ENCODE results near the gene TPO.

TPO gene

DNA sequence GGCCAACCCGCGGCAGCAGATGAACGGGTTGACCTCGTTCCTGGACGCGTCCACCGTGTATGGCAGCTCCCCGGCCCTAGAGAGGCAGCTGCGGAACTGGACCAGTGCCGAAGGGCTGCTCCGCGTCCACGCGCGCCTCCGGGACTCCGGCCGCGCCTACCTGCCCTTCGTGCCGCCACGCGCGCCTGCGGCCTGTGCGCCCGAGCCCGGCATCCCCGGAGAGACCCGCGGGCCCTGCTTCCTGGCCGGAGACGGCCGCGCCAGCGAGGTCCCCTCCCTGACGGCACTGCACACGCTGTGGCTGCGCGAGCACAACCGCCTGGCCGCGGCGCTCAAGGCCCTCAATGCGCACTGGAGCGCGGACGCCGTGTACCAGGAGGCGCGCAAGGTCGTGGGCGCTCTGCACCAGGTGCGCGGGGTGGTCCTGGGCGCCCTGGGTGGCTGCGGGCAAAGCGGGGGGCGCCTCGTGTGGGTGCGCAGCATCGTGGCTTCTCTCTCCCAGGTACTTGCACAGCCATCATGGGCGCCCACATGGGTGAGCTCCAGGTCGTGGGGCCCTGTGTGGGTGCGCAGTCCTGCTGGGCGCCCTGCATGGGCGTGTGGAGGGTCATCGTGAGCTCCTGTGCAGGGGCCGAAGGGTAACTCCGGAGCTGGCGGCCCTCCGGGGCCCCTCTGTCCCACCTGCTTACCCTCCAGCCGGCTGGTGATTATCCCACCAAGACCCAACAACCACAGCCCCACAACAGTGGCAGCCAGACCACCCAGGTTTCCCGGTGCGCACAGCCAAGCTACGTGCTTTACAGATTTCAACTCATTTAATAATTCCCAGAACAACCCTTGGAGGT is 64.2 kb downstream of the TPO start:
- TF ChIP-seq, protein P1, sequence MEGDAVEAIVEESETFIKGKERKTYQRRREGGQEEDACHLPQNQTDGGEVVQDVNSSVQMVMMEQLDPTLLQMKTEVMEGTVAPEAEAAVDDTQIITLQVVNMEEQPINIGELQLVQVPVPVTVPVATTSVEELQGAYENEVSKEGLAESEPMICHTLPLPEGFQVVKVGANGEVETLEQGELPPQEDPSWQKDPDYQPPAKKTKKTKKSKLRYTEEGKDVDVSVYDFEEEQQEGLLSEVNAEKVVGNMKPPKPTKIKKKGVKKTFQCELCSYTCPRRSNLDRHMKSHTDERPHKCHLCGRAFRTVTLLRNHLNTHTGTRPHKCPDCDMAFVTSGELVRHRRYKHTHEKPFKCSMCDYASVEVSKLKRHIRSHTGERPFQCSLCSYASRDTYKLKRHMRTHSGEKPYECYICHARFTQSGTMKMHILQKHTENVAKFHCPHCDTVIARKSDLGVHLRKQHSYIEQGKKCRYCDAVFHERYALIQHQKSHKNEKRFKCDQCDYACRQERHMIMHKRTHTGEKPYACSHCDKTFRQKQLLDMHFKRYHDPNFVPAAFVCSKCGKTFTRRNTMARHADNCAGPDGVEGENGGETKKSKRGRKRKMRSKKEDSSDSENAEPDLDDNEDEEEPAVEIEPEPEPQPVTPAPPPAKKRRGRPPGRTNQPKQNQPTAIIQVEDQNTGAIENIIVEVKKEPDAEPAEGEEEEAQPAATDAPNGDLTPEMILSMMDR (IDR thresholded peaks at IDR 0.05; ENCODE audit: extremely low read depth, missing control alignments): no peak

DNA sequence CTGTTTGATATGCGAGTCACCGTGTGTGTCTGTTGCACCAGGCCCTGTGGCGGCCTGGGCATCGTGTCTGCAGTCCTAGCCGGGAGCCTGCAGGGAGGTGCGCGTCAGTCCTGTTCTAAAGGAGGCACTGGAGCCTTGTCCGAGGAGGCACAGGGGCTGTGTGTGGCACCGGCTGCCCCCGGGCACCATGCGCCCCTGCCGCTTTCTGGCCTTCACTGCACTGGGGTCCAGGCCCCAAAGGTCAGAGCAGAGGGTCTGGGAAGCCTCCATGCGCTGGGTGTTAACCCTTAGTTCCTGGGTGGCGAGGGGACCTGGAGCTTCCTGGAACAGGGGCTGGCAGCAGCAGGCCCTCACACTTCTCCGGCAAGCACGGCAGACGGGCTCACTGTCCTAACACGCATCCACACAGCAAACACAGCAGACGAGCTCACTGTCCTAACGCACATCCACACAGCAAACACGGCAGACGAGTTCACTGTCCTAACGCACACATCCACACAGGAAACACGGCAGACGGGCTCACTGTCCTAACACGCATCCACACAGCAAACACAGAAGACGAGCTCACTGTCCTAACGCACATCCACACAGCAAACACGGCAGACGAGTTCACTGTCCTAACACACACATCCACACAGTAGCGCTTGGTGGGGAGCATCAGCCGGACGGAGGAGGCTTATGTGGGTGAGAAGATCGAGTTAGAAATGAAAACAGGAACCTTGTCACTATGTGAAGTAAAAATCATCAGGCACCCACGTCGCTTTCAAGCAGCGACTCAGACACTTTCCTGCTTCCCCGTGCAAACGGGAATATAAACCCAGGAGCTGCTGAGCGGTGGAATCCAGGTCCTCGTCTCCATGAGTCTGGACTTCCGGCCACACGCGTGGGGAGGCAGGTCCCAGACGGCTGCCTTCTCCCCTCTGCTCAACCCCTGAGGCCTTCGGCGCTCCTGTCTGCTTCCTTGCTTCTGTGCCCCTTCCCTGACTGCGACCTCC is 65.3 kb downstream of the TPO start:
- no peak for DNase-seq (ENCODE audit: low spot score)
- TF ChIP-seq, protein P1 (IDR thresholded peaks at IDR 0.05; ENCODE audit: extremely low read depth, missing control alignments): no peak

More for the DNA sequence above, 64.2 kb downstream of the TPO start:
- no peak for DNase-seq (ENCODE audit: low spot score)

DNA sequence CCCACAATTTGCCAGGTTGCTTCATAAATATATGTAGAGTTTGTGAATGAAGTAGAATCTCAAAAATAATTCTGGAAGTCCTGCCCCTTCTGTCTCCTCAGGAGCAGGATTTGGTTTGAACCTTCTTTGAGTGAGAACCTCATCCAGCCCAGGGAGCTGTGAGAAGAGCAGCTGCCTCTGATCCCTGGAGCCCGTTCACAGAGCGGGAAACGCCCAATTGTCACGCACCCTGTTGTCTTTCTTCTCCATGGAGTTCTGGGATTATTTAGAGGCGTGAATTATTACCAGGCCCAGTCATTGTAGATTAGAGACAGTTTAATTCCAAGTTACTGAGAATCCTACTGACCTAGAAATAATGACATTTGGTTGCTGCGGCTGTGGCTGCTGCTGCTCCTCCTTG is 66.1 kb downstream of the TPO start:
- no peak for DNase-seq (ENCODE audit: low spot score)
- TF ChIP-seq, protein P1 (IDR thresholded peaks at IDR 0.05; ENCODE audit: extremely low read depth, missing control alignments): no peak

DNA sequence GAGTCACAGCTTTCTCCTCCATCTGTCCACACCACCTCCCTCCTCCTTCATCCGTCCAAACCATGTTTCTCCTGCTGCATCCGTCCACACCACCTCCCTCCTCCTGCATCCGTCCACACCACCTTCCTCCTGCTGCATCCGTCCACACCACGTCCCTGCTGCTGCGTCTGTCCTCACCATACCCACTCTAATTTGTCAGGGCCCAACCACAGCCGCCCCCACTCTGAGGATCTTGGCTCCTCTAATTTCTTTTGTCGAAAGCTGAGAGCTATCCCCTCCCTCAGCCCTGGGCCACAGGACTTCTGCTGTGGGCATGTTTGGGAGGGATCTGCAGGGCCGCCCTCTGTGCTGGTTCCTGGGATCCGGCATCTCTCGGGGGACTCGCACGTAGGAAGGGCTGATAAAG is 67.4 kb downstream of the TPO start:
- TF ChIP-seq, protein P1 (IDR thresholded peaks at IDR 0.05; ENCODE audit: extremely low read depth, missing control alignments): no peak
- no peak for DNase-seq (ENCODE audit: low spot score)

DNA sequence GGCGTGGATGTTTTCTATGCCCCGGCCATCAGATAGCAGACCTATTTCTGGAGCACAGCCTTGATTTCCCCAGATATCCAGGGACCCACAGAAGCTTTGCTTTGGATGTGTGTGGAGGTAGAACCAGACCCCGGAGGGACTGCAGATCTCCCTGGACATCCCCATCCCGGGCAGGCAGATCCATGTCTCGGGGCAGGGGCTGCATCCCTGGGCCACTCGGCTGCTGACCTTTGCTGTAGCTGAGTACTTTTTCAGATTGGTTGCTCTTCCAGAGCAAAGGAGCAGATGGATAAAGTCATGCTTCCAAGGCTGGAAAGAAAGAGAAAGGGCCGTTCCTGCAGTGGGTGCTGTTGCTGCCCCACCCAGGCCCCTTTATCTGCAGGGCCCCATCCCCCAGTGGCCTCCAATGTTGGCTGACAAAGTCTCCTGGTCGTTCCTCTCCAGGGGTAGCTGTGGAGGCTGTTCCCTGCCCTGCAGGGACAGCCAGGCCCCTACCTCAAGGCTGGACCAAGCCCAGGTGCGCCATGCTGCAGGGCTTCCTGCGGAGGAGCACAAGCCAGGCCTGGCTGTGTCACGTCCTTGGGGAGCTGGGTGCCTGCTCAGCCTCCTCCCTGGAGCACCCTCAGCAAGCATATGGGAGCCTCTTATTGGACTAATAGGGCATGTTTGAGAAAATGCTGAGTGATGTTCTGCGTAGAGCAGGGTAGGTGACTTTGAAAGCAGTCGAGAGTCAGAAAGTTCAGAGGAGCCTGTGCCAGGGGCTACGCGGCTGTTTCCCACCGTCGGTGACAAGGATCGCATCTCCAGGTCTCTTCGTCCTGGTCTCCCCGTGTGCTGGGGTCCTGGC is 68.4 kb downstream of the TPO start:
- DNase-seq (ENCODE audit: low spot score): no peak
- TF ChIP-seq, protein P1 (IDR thresholded peaks at IDR 0.05; ENCODE audit: extremely low read depth, missing control alignments): no peak

DNA sequence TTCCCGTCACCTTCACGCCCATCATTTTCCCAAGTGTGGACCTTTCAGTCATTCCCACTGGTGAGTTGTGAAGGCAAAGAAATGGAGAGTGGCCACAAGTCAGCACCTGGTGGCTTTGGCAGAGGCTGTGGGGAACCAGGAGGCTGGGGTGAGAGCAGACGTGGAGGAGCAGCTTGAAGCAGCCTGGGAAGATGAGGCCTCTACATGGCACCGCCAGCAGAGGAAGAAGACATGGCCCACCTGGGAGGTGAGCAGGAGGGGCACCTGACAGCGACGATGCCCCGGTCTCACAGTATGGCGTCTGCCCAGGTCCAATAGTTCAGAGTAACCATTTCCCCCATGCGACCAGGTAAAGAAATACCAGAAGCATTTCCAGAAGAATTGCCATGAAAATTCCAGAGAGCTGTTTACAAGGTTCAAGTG is 69.0 kb downstream of the TPO start:
- DNase-seq (ENCODE audit: low spot score): no peak
- TF ChIP-seq, protein P1 (IDR thresholded peaks at IDR 0.05; ENCODE audit: extremely low read depth, missing control alignments): no peak

Measured in GM20000 (cell line).